WTC11 (cell line): ENCODE results near the gene IDH3G.
A peak's percentile ranks its signal among the peaks of the same experiment; 100 is the strongest.

Experiments
- CREB1 ChIP-seq: sonication (generic); formaldehyde crosslinking; IDR thresholded peaks from 2 replicates; pipeline ENCODE4 v1.8.0; 2023; ENCODE audit warnings: mild to moderate bottlenecking, missing genetic modification reagents
- FOXK1 ChIP-seq: sonication (generic); formaldehyde crosslinking; IDR thresholded peaks from 2 replicates; pipeline ENCODE4 v1.8.0; 2022; ENCODE audit warnings: mild to moderate bottlenecking, moderate library complexity, missing genetic modification reagents
- FOXP1 ChIP-seq: sonication (generic); formaldehyde crosslinking; IDR thresholded peaks from 2 replicates; pipeline ENCODE4 v1.8.0; 2022; ENCODE audit warnings: missing genetic modification reagents, mild to moderate bottlenecking, moderate library complexity, borderline replicate concordance
- MXD4 ChIP-seq: fragments of 250-450 bp; sonication (Bioruptor Pico); IDR thresholded peaks from 2 replicates; pipeline ENCODE4 v1.8.0; 2021; ENCODE audit warnings: mild to moderate bottlenecking, moderate library complexity, borderline replicate concordance
- SOX15 ChIP-seq: fragments of 250-450 bp; sonication (Bioruptor Pico); IDR thresholded peaks from 2 replicates; pipeline ENCODE4 v1.9.0; 2021; ENCODE audit warnings: mild to moderate bottlenecking
- TEAD4 ChIP-seq: sonication (generic); formaldehyde crosslinking; IDR thresholded peaks from 2 replicates; pipeline ENCODE4 v1.8.0; 2022; ENCODE audit warnings: mild to moderate bottlenecking, missing genetic modification reagents
- TF ChIP-seq, protein P1 (sequence below): fragments of 200-600 bp; IDR thresholded peaks from 2 replicates; pipeline ENCODE4 v1.8.0; 2022; ENCODE audit warnings: antibody characterized with exemption
- TF ChIP-seq, protein P2 (sequence below): sonication (generic); formaldehyde crosslinking; IDR thresholded peaks from 2 replicates; pipeline ENCODE4 v1.8.0; 2022; ENCODE audit warnings: mild to moderate bottlenecking, missing genetic modification reagents
- TF ChIP-seq, protein P3 (sequence below): fragments of 250-450 bp; sonication (Bioruptor Pico); IDR thresholded peaks from 2 replicates; pipeline ENCODE4 v1.9.0; 2021; ENCODE audit warnings: mild to moderate bottlenecking

DNA sequence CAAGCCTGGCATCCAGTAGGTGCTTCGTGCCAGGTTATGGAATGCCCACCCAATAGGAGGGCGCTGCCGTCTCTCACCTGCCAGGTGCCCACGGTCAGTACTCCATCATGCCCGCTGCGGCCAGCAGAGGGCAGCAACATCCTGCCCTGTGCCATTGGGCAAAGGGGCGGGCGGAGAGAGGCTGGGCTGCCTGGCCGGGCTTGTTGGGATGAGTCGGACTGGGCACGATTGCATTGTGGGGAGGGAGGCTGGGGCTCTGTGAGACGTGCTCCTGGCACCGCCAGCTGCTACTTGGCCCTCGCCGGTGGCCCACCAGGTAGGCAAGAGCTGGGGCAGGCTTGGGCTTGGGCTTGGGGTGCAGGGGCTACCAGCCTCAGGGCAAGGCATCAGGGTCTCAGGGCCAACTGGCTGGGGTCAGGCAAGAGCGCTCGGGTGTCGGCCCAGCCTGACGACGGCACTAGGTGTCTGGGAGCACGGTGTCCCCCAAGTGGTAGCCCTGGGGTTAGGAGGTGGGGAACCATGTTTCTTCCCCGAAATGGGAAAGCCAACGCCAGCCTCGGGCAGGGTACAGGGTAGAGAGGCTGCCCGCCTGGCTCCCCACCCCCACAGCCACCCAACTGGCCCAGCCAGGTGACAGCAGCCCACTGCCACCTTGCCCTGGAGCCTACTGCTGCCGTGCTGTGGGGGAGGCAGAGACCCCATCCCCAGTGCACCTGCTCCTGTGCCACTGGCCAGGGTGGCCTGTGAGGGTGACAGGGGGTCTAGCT lies 30.0 kb downstream of the IDH3G start, which contains the start of gene PLXNB3:
- TF ChIP-seq, protein P1, sequence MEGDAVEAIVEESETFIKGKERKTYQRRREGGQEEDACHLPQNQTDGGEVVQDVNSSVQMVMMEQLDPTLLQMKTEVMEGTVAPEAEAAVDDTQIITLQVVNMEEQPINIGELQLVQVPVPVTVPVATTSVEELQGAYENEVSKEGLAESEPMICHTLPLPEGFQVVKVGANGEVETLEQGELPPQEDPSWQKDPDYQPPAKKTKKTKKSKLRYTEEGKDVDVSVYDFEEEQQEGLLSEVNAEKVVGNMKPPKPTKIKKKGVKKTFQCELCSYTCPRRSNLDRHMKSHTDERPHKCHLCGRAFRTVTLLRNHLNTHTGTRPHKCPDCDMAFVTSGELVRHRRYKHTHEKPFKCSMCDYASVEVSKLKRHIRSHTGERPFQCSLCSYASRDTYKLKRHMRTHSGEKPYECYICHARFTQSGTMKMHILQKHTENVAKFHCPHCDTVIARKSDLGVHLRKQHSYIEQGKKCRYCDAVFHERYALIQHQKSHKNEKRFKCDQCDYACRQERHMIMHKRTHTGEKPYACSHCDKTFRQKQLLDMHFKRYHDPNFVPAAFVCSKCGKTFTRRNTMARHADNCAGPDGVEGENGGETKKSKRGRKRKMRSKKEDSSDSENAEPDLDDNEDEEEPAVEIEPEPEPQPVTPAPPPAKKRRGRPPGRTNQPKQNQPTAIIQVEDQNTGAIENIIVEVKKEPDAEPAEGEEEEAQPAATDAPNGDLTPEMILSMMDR, result peak; percentile 59; the same call in 1 of the 2 replicates
- TF ChIP-seq, protein P2, sequence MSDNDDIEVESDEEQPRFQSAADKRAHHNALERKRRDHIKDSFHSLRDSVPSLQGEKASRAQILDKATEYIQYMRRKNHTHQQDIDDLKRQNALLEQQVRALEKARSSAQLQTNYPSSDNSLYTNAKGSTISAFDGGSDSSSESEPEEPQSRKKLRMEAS, result 0 out of 2 replicates have a peak, but pooled peaks have one; percentile 27
- TF ChIP-seq CREB1 (CRISPR knock-in tag), result no peak
- TF ChIP-seq SOX15 (CRISPR knock-in tag), result no peak
- no peak for TF ChIP-seq MXD4 (CRISPR knock-in tag)
- no peak for TF ChIP-seq FOXP1
- TF ChIP-seq TEAD4 (CRISPR knock-in tag), result no peak
- TF ChIP-seq, protein P3, sequence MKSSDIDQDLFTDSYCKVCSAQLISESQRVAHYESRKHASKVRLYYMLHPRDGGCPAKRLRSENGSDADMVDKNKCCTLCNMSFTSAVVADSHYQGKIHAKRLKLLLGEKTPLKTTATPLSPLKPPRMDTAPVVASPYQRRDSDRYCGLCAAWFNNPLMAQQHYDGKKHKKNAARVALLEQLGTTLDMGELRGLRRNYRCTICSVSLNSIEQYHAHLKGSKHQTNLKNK (CRISPR knock-in tag), result no peak
- no peak for TF ChIP-seq FOXK1 (CRISPR knock-in tag)
